Measurements from ENCODE around the gene BARD1.
"Not testable (repeated sequence)": the region's sequence is repeated elsewhere in the genome, so short reads cannot be mapped to it uniquely, and the experiment has no call there.

BARD1 gene

GRCh38 chr2:214808981-214809750, at the start of gene BARD1:
TSS of gene BARD1 (minus strand) at chr2:214809683. CDS start at chr2:214809569, 114 bp downstream.
- in situ Hi-C loops (cut with HindIII; ENCODE audit: low sequenced_read_pairs) = no loop called here

- in situ Hi-C loops (cut with HindIII; ENCODE audit: low sequenced_read_pairs) = no loop called here
Measured at GRCh38 chr2:214856137-214856536, 46.7 kb upstream of the BARD1 start.

GRCh38 chr2:214853906-214854305, 44.4 kb upstream of the BARD1 start:
- in situ Hi-C loops (cut with HindIII; ENCODE audit: low sequenced_read_pairs) = no loop called here

GRCh38 chr2:214843823-214844222, 34.3 kb upstream of the BARD1 start:
- in situ Hi-C loops (cut with HindIII; ENCODE audit: low sequenced_read_pairs) = no loop called here

DNA sequence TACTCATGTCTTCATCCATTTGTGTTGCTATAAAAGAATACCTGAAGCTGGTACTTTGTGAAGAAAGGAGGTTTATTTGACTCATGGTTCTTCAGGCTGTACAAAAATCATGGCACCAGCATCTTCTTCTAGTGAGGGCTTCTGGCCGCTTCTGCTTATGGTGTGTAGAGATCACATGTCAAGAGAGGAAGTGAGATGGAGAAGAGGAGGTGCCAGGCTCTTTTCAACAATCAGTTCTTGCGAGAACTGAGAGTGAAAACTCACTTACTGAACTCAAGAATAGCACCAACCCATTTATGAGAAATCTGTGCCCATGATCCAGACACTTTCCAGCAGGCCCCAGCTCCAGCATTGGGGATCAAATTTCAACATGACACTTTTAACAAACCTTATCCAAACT, 30.0 kb upstream of the BARD1 start:
- in situ Hi-C loops (cut with HindIII; ENCODE audit: low sequenced_read_pairs) = no loop called here

DNA sequence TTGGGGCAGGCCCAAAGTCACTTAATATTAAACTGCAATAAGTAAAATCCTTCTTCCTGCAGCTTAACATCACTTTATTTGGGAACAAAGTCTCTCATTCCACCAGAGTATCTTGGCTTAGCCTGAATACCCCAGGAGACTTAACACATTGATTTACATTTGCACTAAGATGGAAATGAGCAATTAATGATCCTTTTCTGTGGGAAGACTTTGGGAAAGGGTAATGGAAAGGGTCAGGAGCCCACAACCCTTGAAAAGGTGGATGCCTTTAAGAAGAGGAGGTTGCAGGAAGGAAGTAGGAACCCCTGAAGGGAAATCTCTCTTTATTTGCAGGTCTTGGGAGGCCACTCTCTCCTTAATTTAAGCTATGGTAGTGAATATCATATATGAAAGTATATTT, 28.0 kb upstream of the BARD1 start:
- in situ Hi-C loops (cut with HindIII; ENCODE audit: low sequenced_read_pairs) = no loop called here

DNA sequence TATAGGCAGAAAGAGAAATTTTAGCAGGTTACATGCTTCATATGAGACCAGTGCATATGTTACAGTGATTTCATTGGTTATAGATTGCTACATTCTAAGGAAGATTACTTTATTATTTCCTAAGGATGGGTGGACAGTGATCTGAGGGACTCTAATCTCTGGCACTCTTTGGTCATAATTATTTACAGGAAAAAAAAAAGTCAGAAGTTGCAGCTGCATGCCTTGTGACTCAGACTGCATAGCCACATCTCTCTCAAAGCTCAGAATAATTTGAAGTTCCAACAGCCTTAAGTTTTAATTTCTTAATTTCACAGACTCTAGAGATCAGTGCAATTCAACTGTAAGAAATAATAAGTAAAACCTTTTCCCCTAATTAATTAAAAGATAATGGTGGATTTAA, 27.1 kb upstream of the BARD1 start:
- in situ Hi-C loops (cut with HindIII; ENCODE audit: low sequenced_read_pairs) = no loop called here

GRCh38 chr2:214830794-214831346, 21.4 kb upstream of the BARD1 start:
- in situ Hi-C loops (cut with HindIII; ENCODE audit: low sequenced_read_pairs) = no loop called here

GRCh38 chr2:214816008-214816533, 6.6 kb upstream of the BARD1 start:
- in situ Hi-C loops (cut with HindIII; ENCODE audit: low sequenced_read_pairs) = no loop called here

DNA sequence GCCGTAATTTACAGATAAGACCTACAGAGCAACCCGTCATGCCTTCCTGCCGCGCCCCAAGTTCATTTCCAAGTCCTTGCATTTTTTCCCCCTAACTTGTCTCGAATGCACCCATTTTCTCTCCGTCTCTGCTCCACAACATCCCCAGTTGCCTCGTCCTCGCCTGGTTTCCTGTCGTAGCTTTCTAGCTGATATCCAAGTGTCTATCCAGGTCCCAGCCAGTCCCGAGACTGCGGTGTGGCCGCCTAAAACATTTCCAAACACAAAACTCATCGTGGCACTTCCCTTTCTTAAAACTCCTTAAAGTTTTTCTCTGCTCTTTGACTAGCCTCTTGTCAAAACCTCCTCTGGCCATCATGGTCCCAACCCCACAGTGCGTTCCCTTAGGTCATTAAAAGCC, 1.2 kb upstream of the BARD1 start:
- in situ Hi-C loops (cut with HindIII; ENCODE audit: low sequenced_read_pairs) = no loop called here

GRCh38 chr2:214809751-214810564, 475 bp upstream of the BARD1 start:
- in situ Hi-C loops (cut with HindIII; ENCODE audit: low sequenced_read_pairs) = no loop called here

- in situ Hi-C loops (cut with HindIII; ENCODE audit: low sequenced_read_pairs) = no loop called here
Measured at GRCh38 chr2:214807653-214808052, 1.8 kb downstream of the BARD1 start.

DNA sequence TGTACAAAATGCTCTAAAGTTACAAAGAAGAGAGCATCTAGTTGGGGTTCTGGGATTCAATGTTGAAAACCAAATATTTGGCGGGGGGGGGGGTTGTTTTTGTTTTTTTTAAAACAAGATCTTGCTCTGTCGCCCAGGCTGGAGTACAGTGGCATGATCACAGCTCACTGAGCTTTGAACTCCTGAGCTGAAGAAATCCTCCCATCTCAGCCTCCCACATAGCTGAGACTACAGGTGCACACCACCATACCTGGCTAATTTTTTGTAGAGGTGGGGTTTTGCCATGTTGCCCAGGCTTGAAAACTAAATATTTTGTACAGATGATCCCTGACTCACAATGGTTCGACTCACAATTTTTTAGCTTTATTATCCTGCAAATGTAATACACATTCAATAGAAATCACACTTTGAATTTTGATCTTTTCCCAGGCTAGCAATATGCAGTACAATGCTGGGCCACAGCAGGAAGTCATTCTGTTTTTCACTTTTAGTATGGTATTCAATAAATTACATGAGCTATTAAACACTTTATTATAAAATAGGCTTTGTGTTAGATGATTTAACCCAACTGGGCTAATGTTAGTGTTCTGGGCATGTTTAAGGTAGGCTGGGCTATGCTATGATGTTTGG, 7.6 kb downstream of the BARD1 start:
- in situ Hi-C loops (cut with HindIII; ENCODE audit: low sequenced_read_pairs) = no loop called here

DNA sequence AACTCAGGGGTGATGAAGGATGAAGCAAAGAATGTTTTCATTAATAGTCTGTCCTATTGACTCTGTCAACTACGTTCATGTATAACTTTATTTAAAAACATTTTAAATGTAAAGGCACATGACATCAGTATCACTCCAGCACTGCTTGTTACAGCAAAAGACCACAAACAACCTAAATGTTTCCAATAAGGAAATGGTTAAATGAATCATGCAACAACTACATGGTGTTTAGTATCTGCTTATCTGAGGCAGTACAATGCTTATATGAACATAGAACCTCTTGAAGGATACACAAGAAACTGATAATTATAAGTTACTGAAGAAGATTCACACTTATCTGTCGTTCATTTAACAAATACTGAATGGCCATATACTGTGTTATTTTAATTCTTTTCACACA, 8.4 kb downstream of the BARD1 start:
- in situ Hi-C loops (cut with HindIII; ENCODE audit: low sequenced_read_pairs) = no loop called here

DNA sequence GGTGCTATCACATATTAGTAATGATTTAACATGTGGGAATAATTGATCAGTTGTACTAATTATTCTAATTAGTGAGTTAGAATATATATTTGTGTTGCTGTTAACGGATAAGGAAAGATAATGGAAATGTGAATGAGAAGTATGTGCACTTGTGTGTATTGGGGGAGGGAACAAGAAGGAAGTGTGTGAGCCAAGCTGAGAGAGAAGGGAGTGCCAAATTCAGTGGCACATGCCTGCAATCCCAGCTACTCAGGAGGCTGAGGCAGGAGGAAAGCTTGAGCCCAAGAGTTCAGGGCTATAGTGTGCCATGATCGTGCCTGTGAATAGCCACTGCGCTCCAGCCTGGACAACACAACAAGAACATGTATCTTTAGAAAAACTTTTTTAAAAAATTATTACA, 9.3 kb downstream of the BARD1 start:
- in situ Hi-C loops (cut with HindIII; ENCODE audit: low sequenced_read_pairs) = no loop called here

- in situ Hi-C loops (cut with HindIII; ENCODE audit: low sequenced_read_pairs) = no loop called here
Measured at GRCh38 chr2:214796911-214797310, 12.6 kb downstream of the BARD1 start.

- in situ Hi-C loops (cut with HindIII; ENCODE audit: low sequenced_read_pairs) = not testable (repeated sequence)
Measured at GRCh38 chr2:214783181-214783580, 26.3 kb downstream of the BARD1 start.

DNA sequence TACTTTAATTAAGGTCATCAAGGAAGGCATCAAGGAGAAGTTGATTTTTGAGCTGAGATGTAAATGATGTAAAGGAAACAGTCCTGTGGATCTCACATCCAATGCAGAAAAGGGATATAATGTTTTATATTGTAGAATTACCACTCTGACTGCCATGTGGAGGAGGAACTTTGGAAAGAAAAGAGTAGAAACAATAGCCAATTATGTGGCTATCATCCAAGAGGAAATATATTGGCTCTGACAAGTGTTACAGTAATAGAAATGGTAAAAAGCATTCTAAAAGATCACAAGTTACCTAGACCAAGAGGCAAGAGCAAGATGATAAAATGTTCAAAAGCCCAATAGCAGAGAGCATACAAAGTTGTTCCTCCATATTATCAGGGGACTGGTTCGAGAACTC, 26.8 kb downstream of the BARD1 start:
- in situ Hi-C loops (cut with HindIII; ENCODE audit: low sequenced_read_pairs) = no loop called here

DNA sequence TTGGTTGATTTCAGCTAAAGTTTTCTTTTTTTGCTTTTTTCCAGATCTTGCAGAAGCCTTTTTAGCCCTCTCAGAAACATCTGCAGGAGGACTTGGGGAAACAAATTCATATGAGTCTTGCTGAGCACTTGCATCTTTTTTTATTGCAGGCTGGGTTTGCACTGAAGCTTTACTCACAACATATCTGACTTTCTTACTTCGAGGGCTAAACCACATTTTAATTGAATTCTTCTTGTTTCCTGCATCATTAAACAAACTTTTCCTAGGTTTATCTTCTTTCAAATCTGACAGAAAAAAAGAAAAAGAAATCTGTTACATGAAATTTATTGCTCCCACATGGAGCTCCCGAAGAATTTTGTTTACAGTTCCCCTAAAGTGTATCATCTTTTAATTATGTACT, 28.3 kb downstream of the BARD1 start:
- in situ Hi-C loops (cut with HindIII; ENCODE audit: low sequenced_read_pairs) = no loop called here

DNA sequence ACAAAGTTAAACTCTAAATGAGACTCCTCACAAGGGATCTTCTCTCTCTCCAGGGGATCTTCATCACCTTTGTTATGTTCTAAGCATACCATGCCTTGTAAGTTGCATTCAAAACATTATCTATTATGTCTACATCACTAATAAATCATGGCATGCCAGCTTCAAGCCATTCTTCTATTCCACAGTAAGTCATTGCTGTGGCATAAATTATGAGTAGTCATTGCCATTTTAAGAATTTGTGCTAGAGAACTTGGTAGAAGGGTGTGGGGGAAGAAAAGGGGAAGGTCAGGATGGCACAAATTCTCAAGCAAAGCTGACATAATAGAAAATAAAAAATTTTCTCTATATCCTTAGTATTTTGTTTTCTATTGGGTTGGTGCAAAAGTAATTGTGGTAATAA, 33.5 kb downstream of the BARD1 start:
- in situ Hi-C loops (cut with HindIII; ENCODE audit: low sequenced_read_pairs) = no loop called here

- in situ Hi-C loops (cut with HindIII; ENCODE audit: low sequenced_read_pairs) = no loop called here
Measured at GRCh38 chr2:214774108-214774507, 35.4 kb downstream of the BARD1 start.

Measured in endothelial cell of hepatic sinusoid (primary cell).